Stimulated activated CD8-positive, alpha-beta memory T cell treated with anti-CD3 and anti-CD28 coated beads, Interleukin-15, amount 100 ng/mL, for 48 hours (primary cell): ENCODE data around the gene MLX.
"Not testable (repeated sequence)": the region's sequence is repeated elsewhere in the genome, so short reads cannot be mapped to it uniquely, and the experiment has no call there.

ENCODE experiments used
- DNase-seq, 2 donors: peaks; one replicate each; pipeline ENCODE4 v3.0.0-alpha.2; 2020; ENCODE audit warnings: low read depth in 2 of 2

Gene MLX

GRCh38 chr17:42536372-42537155, 30.3 kb upstream of the MLX start:
- DNase-seq, result peak; percentile 66 to 71

GRCh38 chr17:42537156-42537805, 29.6 kb upstream of the MLX start:
- DNase-seq, result no peak

GRCh38 chr17:42537826-42538451, 29.0 kb upstream of the MLX start:
- no peak for DNase-seq

DNA sequence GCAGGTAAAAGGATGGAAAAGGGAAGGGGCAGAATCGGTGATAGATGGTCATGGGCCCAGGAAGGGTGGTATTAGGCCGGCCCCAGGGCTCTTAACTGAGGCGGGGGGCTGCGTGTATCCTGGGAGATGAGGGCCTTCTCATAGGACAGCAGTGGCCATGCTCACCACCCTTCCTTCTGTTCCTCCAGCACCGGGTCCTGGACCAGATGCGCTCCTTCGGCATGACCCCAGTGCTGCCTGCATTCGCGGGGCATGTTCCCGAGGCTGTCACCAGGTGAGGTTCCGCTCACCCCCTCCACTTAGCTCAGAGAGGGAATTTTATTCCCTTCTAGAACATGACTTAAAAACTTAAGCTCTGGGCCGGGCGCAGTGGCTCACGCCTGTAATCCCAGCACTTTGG, 28.4 kb upstream of the MLX start:
- DNase-seq, result no peak

DNA sequence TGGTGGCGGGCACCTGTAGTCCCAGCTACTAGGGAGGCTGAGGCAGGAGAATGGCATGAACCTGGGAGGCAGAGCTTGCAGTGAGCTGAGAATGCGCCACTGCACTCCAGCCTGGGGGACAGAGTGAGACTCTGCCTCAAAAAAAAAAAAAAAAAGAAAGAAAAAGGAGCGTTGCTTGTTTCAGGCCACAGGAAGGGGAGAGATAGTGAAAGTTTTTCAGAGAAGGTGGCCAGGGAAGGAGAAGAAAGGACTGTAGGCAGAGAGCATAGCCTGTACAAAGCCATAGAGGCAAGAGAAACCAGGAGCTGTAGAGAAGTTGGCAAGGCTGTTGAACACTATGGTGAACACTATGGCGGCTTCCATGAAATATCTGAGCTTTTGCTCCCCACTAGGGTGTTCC, 26.3 kb upstream of the MLX start:
- DNase-seq, result not testable (repeated sequence)

GRCh38 chr17:42541041-42541833, 25.7 kb upstream of the MLX start:
- no peak for DNase-seq

- no peak for DNase-seq
These were observed 23.5 kb upstream of the MLX start for GRCh38 chr17:42543190-42544079.

GRCh38 chr17:42544874-42545283, 22.0 kb upstream of the MLX start:
- no peak for DNase-seq

GRCh38 chr17:42545755-42546505, 21.0 kb upstream of the MLX start:
- DNase-seq, result not testable (repeated sequence)

DNA sequence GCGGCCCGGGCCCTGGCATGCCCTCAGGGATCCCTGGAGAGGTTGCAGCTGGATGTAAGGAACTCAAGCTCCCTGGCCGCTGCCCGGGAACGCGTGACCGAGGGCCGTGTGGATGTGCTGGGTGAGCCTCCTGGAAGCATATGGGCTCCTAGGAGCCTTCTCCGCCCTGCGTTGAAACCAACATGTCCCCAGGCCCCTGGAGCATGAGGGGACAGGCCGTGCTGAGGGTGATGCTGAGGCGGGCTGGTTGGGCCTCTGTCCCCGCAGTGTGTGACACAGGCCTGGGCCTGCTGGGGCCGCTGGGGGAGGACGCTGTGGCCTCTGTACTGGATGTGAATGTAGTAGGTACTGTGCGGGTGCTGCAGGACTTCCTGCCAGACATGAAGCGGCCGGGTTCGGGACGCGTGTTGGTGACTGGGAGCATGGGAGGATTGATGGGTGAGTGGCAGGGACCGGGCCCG, 19.9 kb upstream of the MLX start:
- no peak for DNase-seq

DNA sequence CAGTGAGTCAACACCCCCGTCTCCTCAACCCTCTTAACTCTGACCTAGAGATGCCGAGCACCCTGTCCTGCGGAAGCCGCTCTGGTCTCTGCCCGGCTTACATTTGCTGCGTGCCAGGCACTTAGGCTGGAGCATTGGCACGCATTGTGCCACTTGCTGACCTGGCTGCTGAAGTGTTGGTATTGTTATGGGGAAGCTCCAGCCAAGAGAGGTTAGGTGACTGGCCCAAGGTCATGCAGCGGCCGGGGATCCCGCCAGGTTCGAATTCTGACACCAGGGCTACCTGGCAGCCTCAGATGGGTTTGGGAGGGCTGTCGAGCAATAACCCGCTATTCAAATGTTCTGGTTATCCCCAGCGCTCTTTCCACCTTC, 19.2 kb upstream of the MLX start:
- no peak for DNase-seq

GRCh38 chr17:42548070-42548837, 18.6 kb upstream of the MLX start:
- peak; percentile 70 to 75 for DNase-seq

DNA sequence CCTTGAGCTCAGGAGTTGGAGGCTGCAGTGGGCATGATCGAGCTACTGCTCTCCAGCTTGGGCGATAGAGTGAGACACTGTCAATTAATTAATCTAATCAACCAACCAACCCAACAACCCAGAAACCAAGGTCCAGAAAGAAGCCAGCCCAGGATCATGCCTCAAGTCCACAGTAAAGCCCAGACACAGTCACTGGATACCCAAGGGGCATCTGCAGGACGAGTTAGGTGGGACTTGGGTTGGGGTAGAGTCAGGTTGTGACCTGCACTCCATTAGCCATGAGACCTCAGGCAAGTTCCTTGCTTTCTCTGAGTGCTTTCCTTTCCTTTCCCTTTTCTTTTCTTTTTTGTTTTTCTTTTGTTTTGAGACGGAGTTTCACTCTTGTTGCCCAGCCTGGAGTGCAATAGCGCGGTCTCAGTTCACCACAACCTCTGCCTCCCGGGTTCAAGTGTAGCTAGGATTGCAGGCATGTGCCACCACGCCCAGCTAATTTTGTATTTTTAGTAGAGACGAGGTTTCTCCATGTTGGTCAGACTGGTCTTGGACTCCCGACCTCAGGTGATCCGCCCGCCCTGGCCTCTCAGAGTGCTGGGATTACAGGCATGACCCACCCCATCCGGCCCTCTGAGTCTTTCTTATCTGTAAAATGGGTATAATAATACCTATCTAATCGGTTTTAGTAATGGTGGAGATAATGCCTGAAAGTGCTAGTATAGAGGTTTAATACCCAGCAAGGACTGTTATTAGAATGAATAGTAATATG, 17.7 kb upstream of the MLX start:
- DNase-seq, result no peak

GRCh38 chr17:42552736-42553135, 14.2 kb upstream of the MLX start, which contains the start of gene HSD17B1:
HSD17B1 (plus strand) TSS chr17:42552923; CDS start chr17:42552934, 11 bp downstream.
- DNase-seq, result not testable (repeated sequence)

DNA sequence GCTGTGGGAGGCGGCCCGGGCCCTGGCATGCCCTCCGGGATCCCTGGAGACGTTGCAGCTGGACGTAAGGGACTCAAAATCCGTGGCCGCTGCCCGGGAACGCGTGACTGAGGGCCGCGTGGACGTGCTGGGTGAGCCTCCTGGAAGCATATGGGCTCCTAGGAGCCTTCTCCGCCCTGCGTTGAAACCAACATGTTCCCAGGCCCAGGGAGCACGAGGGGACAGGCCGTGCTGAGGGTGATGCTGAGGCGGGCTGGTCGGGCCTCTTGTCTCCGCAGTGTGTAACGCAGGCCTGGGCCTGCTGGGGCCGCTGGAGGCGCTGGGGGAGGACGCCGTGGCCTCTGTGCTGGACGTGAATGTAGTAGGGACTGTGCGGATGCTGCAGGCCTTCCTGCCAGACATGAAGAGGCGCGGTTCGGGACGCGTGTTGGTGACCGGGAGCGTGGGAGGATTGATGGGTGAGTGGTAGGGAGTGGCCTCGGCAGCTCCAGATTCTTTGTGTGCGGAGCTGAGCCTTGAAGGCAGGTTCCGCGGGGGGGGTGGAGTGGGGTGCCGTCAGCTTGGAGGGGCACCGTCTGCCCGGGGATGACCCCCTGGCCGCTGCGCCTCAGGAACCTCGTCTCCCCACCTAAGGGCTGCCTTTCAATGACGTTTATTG, 13.6 kb upstream of the MLX start:
- no peak for DNase-seq

DNA sequence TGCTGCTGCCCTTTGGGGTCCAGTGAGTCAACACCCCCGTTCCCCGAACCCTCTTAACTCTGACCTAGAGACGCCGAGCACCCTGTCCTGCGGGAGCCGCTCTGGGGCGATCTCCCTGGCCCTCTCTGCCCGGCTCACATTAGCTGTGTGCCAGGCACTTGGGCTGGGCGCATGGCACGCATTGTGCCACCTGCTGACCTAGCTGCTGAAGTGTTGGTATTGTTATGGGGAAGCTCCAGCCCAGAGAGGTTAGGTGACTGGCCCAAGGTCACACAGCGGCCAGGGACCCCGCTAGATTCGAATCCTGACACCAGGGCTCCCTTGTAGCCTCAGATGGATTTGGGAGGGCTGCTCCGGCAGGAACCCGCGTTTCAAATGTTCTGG, 13.0 kb upstream of the MLX start:
- DNase-seq, result no peak

GRCh38 chr17:42554250-42555121, 12.4 kb upstream of the MLX start:
- peak; percentile 79 to 82 for DNase-seq
